Kidney (tissue), 14 donors: ENCODE measurements around the gene GNAT1. TPM values are rescaled to one million over a fixed set of nuclear protein-coding genes. Genes with fewer than 3 reads are reported as not detected.

Experiments
- DNase-seq, 5 donors: peaks; one replicate each; pipeline ENCODE4 v3.0.0-alpha.2; 2013 to 2020
- FAIRE-seq: peaks from 2 replicates; lab custom pipeline; 2012; peaks lifted over from hg19 to GRCh38; lab: Jason Lieb, UNC
- H3K27ac ChIP-seq, 2 donors: one replicate each; pipeline ENCODE4 v1.7.0; 2013; ENCODE audit warnings: low read depth in 2 of 2, low read length in 2 of 2, inconsistent platforms in 1 of 2
- H3K27me3 ChIP-seq: one replicate; pipeline ENCODE4 v1.7.1; 2013; ENCODE audit warnings: low read length, inconsistent platforms; ENCODE audit not compliant: control insufficient read depth, insufficient read depth
- H3K36me3 ChIP-seq, 3 donors: one replicate each; pipeline versions ENCODE4 v1.7.0 to v1.7.1; 2013; ENCODE audit warnings: low read length in 3 of 3, control low read depth in 1 of 3, inconsistent platforms in 1 of 3; ENCODE audit not compliant: insufficient read depth in 3 of 3, control insufficient read depth in 2 of 3
- H3K4me1 ChIP-seq, 3 donors: one replicate each; pipeline versions ENCODE4 v1.7.0 to v1.7.1; 2013; ENCODE audit warnings: low read length in 3 of 3, inconsistent platforms in 1 of 3, low read depth in 1 of 3; ENCODE audit not compliant: control insufficient read depth in 2 of 3, insufficient read depth in 2 of 3
- H3K4me3 ChIP-seq, 3 donors: one replicate each; pipeline versions ENCODE4 v1.7.0 to v1.8.1; 2013; ENCODE audit warnings: low read length in 3 of 3, control low read depth in 1 of 3, inconsistent platforms in 1 of 3
- H3K9ac ChIP-seq, 3 donors: one replicate each; pipeline versions ENCODE4 v1.7.0 to v1.7.1; 2013; ENCODE audit warnings: low read length in 3 of 3, control low read depth in 1 of 3, inconsistent platforms in 1 of 3
- H3K9me3 ChIP-seq, 3 donors: one replicate each; pipeline versions ENCODE4 v1.7.0 to v1.7.1; 2013; ENCODE audit warnings: low read length in 3 of 3, control low read depth in 1 of 3, inconsistent platforms in 1 of 3; ENCODE audit not compliant: control insufficient read depth in 2 of 3, insufficient read depth in 1 of 3
- intact Hi-C: fragments of 100-400 bp; cut with DNase I; formaldehyde crosslinking; loops from one replicate; pipeline ENCODE4 v1.11.1; 2022
- polyA plus RNA-seq: library from polyadenylated mRNA; stranded (reverse); fragments of 350-450 nt; fragmentation: Illumina TruSeq; extraction: RNeasy Lipid Tissue Mini Kit (QIAGEN cat#74804); gene quantifications from one replicate; pipeline ENCODE4 v1.2.3, GENCODE V29; 2014; ENCODE audit warnings: low read depth, low replicate concordance; ENCODE audit not compliant: insufficient read depth
- total RNA-seq: library from RNA; stranded (reverse); fragmentation: NEBNext Ultra II Directional; extraction: Animal tissue kit (Norgen Biotek cat#: 25700); gene quantifications from one replicate; pipeline ENCODE4 v1.2.1, GENCODE V29; 2021
- TF ChIP-seq, protein P1 (sequence below): IDR thresholded peaks from 3 replicates; pipeline ENCODE4 v1.5.1; 2012; ENCODE audit warnings: mild to moderate bottlenecking, moderate library complexity, borderline replicate concordance; ENCODE audit not compliant: insufficient read depth; ENCODE audit errors: extremely low read depth
- donor health status: control.
- donor health status: control.
- donor health status: control.
- donor health status: control.
- donor health status: control.
- donor health status: DM: yes; HTN: yes; CAD: no.
- donor health status: Normal renal cell carcinoma (clear cell type).

GNAT1 gene
- total and polyA plus RNA-seq, 2 donors from 2014 or later = not detected

DNA sequence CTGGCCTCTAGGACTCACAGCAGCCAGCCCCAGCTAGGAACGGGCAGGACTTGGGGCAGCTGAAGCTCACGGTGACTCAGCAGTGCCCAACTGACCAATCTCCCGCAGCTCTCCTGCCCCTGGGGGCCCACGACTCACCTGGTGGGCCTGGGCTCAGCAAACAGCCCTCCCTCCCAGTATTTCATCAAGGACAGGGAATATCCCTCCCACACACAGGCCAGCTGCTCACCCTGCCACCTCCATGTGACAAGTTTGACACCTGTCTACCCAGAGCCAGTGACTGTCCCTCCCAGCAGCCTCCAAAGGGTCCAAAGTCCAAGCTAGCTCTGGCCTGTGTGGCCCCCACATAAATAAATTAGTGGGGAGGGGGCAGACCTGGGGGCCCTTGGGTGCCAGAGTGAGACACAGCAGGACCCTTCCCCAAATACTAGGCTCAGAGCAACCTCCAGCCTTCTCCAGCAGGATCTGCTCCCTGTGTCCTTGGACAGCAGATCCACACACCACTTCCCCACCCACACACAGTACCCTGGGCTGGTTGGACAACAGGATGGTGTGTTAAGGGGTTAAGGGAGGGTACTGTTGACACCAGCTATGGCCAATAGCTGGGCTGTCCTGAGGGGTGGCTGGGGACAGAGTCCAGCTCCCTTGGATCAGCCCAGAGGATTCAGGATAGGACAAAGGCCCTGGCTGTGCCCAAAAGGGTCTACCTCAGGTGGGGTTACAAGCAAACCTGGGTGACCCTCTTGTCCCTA, 4.3 kb downstream of the GNAT1 start:
- H3K4me3 ChIP-seq = no peak overlapping the region
- TF ChIP-seq, protein P1, sequence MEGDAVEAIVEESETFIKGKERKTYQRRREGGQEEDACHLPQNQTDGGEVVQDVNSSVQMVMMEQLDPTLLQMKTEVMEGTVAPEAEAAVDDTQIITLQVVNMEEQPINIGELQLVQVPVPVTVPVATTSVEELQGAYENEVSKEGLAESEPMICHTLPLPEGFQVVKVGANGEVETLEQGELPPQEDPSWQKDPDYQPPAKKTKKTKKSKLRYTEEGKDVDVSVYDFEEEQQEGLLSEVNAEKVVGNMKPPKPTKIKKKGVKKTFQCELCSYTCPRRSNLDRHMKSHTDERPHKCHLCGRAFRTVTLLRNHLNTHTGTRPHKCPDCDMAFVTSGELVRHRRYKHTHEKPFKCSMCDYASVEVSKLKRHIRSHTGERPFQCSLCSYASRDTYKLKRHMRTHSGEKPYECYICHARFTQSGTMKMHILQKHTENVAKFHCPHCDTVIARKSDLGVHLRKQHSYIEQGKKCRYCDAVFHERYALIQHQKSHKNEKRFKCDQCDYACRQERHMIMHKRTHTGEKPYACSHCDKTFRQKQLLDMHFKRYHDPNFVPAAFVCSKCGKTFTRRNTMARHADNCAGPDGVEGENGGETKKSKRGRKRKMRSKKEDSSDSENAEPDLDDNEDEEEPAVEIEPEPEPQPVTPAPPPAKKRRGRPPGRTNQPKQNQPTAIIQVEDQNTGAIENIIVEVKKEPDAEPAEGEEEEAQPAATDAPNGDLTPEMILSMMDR = no peak
- no peaks in the 10 kb centered on the region for H3K9me3 ChIP-seq
- no peak overlapping the region for H3K27ac ChIP-seq
- no peaks in the 10 kb centered on the region for H3K36me3 ChIP-seq
- no peak overlapping the region for H3K9ac ChIP-seq
- FAIRE-seq (no peak), DNase-seq (no peak)
- H3K27me3 ChIP-seq = peaks cover 14% of the 10 kb centered on the region
- intact Hi-C loops = no loop called here
- peaks cover 0 to 11% (median 0%) of the 10 kb centered on the region in 3 donors for H3K4me1 ChIP-seq

DNA sequence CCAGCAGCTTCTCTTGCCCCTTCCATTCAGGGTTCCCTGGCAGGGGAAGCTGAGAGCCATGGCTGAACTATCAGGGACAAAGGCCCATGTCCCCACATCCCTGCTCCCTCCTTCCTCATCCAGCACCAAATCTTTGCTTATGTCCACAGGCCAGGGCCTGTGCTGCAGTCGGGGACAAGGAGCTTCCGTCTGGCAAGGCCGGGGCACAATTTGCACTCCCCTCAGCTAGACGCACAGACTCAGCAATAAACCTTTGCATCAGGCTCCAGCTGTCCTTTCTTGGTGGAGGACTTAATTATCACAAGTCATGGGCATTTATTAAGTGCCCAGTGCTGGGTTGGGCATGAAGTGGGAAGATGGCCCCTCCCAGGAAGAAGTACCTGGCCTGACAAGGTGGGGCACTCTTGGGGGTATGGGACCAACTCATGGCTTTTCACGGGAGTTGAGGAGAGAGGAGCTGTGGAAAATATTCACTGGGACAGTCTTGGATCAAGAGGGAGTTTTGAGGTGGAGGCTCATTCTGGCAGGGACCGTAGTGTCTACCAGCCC, 4.9 kb downstream of the GNAT1 start:
- no peak for FAIRE-seq
- no peaks in the 10 kb centered on the region for H3K36me3 ChIP-seq
- no peak overlapping the region for H3K4me3 ChIP-seq
- H3K27ac ChIP-seq = no peak overlapping the region
- H3K27me3 ChIP-seq = peaks cover 14% of the 10 kb centered on the region
- peaks cover 0 to 8% (median 0%) of the 10 kb centered on the region in 3 donors for H3K4me1 ChIP-seq
- TF ChIP-seq, protein P1 = no peak
- H3K9ac ChIP-seq = no peak overlapping the region
- DNase-seq = no peak
- intact Hi-C loops = no loop called here
- no peaks in the 10 kb centered on the region for H3K9me3 ChIP-seq

DNA sequence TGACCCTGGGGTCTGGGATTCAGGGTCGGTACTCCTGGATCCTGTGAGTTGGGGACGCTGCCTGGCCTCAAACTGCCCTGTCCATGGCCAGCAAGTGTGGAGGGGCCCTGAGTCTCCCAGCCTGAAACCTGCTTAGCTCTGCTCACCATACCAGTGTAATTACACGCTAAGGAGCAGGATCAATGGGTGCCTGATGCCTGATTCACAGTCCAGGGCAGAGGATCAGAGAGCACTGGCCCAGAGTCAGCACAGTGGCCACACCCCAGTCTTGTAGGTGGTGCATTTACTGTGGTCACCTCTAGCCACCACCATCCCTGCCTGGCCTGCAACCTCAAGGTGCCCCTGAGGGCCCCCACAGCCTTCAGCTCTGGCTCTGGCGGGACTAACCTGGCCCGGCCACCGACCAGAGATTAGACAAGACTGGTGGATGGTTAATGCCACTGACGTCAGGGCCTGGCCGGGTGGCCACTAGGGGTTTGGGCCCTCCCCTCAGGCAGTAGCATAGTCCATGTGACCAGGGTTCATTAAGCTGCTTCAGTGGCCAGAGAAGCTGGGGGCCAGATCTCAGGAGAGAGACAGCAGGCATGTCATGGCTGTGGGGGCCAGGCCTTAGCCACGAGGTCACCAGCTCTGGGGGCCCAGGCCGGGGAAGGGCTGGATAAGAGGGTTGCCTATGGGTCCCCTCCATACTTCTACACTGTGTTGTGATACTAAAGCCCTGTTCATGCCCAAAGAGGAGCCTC, 10.3 kb downstream of the GNAT1 start:
- FAIRE-seq (no peak), DNase-seq (no peak)
- intact Hi-C loops = no loop called here
- Histone ChIP-seq H3K4me3 (no peak overlapping the region), H3K36me3 (no peaks in the 10 kb centered on the region), H3K4me1 (peaks cover 0 to 20% (median 0%) of the 10 kb centered on the region in 3 donors), H3K27ac (no peak overlapping the region), H3K9me3 (no peaks in the 10 kb centered on the region), H3K9ac (no peak overlapping the region), H3K27me3 (no peaks in the 10 kb centered on the region)
- TF ChIP-seq, protein P1 = no peak
